Measurements from ENCODE around the gene BTNL9.
"Not testable (repeated sequence)": the region's sequence is repeated elsewhere in the genome, so short reads cannot be mapped to it uniquely, and the experiment has no call there.

BTNL9 gene

DNA sequence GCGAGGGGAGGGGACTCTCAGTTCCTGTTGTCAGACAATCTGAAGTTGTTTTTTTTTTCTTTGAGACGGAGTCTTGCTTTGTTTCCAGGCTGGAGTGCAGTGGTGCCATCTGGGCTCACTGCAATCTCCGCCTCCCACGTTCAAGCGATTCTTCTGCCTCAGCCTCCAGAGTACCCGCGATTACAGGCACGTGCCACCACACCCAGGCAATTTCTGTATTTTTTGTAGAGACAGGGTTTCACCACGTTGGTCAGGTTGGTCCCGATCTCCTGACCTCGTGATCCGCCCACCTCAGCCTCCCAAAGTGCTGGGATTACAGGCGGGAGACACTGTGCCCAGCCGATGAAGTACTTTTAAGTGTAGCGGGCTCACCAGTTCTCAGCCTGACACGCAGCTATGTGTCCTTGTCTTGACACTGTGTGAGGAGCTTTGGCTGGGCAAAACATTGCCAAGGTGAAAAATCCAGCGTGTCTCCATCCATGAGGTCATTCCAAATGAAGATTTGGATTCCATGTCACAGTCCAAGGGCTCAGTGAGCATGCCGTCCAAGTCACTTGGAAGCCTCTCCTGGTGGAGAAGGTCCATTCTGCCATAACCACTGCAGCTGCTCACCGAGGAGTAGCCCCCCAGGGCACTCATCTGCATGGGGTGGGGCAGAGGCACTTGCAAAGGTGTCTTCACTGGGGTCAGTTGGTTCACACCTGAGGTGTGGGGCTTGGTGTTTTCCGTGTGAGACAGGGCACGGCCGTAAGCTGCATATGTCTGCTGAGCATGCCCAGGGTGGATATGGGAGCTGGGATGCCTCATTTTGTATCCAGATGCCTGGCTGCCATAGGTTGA is 58.9 kb downstream of the BTNL9 start:
- no peak overlapping the region for H3K4me3 ChIP-seq (replicated peaks in 1 of 2; ENCODE audit: low read depth in 2 of 2, low read length in 2 of 2)
- TF ChIP-seq CTCF (IDR thresholded peaks at IDR 0.05; ENCODE audit: low read depth, low read length), result no peak
- no peak for DNase-seq (ENCODE audit: low read depth in 2 of 2)

- DNase-seq (ENCODE audit: low read depth in 2 of 2), result no peak
- no peak overlapping the region for H3K4me3 ChIP-seq (replicated peaks in 1 of 2; ENCODE audit: low read depth in 2 of 2, low read length in 2 of 2)
- TF ChIP-seq CTCF (IDR thresholded peaks at IDR 0.05; ENCODE audit: low read depth, low read length), result no peak
Observed at GRCh38 chr5:181099602-181100086, 59.6 kb downstream of the BTNL9 start.

DNA sequence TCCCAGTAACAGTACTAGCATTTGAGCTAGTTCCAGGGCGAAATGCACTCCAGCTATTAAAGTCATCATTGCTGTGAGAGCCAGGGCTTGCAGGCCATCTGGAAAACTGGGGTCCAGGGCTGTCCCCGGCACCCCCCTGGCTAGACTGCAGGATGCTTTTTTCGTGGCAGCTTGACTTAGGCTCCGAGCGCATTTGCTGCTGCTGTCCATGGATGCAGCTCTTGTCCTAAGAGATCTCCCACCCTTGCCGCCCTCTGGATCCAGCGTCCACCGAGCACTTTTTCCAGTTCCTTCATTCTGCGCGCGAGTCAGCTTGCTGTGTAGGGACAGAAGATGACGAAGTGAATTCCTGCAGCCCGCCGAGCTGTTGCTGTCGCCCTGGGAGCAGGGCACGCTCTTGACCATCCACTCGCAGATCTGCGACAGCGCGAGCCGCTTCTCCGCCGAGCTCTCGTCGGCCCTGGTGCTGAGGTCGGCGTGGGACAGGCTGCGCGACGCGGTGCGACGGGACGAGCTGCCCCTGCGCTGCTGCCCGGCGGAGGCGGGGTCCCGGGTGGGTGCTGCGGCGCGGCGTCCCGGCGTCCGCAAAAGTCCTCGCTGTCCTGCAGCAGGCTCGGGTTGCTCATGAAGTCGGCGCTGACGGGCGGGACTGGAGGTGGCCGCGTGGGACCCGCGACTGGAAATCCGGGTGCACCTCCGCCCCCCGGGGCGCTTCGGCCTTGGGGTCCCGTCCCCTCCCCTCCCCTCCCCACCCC is 60.2 kb downstream of the BTNL9 start:
- H3K4me3 ChIP-seq (replicated peaks in 1 of 2; ENCODE audit: low read depth in 2 of 2, low read length in 2 of 2), result no peak overlapping the region
- DNase-seq (ENCODE audit: low read depth in 2 of 2), result no peak
- no peak for TF ChIP-seq CTCF (IDR thresholded peaks at IDR 0.05; ENCODE audit: low read depth, low read length)

- DNase-seq (ENCODE audit: low read depth in 2 of 2), result not testable (repeated sequence)
- H3K4me3 ChIP-seq (replicated peaks in 1 of 2; ENCODE audit: low read depth in 2 of 2, low read length in 2 of 2), result peak overlapping the region in 1 of 2 donors; percentile 32
Observed at GRCh38 chr5:181101030-181101641, 61.1 kb downstream of the BTNL9 start.

DNA sequence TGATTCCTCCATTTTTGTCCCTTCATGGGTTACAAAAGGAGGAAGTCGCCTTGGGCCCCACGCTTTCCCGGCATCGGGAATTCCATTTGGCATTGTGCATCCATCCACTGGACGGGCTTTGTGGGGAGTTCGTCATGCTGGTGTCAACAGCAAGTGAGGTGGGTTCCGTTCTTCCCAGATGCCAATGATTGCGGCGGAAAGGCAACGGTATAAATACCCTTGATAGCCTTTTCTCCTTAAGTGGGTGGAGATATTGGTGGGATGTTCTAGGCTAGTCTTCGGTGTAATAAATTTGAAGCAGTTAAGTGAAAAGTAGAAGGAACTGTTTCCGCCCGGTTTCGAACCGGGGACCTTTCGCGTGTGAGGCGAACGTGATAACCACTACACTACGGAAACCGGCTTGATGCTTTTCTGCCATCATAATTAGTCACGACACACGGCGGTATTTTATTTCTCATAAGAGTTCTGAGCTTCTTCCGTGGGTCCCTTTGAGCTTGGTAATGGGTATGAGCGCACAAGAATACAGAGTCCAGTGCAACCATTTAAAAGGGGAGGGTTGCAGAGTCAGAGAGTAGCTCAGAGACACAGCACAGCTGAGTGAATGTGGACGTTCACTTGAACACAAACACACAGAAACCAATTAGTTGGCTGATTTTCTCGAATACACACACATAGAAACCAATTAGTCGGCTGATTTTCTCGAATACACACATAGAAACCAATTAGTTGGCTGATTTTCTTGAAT is 62.0 kb downstream of the BTNL9 start:
- DNase-seq (ENCODE audit: low read depth in 2 of 2); H3K4me3 ChIP-seq (replicated peaks in 1 of 2; ENCODE audit: low read depth in 2 of 2, low read length in 2 of 2): not testable (repeated sequence)

DNA sequence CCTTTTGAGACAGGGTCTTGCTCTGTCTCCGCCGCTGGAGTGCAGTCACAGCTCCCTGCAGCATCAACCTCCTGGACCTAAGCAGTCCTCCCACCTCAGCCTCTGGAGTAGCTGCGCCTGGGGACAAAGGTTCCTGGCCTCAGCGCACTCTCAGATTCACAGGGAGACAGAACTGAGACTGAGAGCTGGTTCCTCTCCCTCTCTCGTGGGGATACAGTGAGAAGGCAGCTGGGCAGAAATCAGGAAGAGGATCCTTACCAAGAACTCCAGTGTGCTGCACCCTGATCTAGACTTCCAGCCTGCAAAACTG is 64.1 kb downstream of the BTNL9 start:
- not testable (repeated sequence) for H3K4me3 ChIP-seq (replicated peaks in 1 of 2; ENCODE audit: low read depth in 2 of 2, low read length in 2 of 2); DNase-seq (ENCODE audit: low read depth in 2 of 2)

GRCh38 chr5:181104606-181105390 is 64.7 kb downstream of the BTNL9 start:
- not testable (repeated sequence) for H3K4me3 ChIP-seq (replicated peaks in 1 of 2; ENCODE audit: low read depth in 2 of 2, low read length in 2 of 2); DNase-seq (ENCODE audit: low read depth in 2 of 2)

GRCh38 chr5:181105391-181106025 is 65.4 kb downstream of the BTNL9 start:
- no peak for DNase-seq (ENCODE audit: low read depth in 2 of 2)
- no peak for TF ChIP-seq CTCF (IDR thresholded peaks at IDR 0.05; ENCODE audit: low read depth, low read length)
- H3K4me3 ChIP-seq (replicated peaks in 1 of 2; ENCODE audit: low read depth in 2 of 2, low read length in 2 of 2), result no peak overlapping the region

Measured in cardiac fibroblast (primary cell).